Measurements from ENCODE around the gene WRAP73.

Gene WRAP73

DNA sequence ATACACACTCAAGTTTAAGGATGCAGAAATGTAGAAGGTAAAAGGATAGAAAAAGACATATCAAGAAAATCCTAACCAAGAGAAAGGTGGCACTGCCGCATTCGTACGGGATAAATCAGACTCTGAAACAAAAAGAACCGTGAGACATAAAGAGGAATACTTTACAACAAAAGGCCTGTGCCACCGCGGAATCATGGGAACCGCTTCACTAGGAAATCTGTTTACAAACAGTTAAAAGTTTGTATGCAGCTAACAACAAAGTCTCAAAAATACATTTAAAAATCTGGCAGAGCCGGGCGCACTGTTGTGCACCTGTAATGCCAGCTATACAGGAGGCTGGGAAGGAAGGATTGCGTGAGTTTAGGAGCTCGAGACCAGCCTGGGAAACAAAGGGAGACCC is 8.1 kb downstream of the WRAP73 start:
- DNase-seq (ENCODE audit: low read depth in 2 of 2) = no peak
- TF ChIP-seq CTCF (IDR thresholded peaks at IDR 0.05; ENCODE audit: low read depth, low read length) = no peak
- H3K4me3 ChIP-seq (replicated peaks in 1 of 2; ENCODE audit: low read depth in 2 of 2, low read length in 2 of 2) = no peak overlapping the region

DNA sequence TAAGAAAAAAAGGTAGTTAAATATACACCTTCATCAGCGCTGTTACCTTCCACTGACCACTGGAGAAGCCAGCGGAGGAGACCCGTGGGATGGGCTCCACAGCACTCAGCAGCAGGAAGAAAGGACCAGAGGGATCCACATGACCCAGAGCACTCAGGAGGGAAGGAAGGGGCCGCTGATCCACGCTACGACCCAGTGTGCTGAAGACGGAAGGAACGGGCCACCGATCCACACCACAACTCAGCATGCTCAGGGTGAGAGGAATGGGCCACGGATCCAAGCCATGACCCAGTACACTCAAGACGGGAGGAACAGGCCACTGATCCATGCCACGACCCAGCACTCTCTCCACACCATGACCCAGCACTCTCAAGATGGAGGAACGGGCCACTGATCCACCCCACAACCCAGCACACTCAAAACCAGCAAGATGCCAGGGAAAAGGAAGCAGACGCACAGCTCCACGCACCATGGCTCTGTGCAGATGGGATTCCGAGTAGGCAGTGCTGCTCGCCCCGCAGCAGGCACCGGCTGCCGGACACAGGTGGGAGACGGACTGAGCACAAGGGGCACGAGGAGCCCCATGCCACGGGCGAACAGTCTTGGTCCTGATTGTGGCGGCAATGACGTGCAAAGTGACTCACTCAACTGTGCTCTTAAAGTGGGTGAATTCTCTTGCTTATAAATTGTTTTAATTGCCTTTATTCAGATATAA is 8.7 kb downstream of the WRAP73 start:
- H3K4me3 ChIP-seq (replicated peaks in 1 of 2; ENCODE audit: low read depth in 2 of 2, low read length in 2 of 2) = no peak overlapping the region
- no peak for TF ChIP-seq CTCF (IDR thresholded peaks at IDR 0.05; ENCODE audit: low read depth, low read length)
- no peak for DNase-seq (ENCODE audit: low read depth in 2 of 2)

- H3K4me3 ChIP-seq (replicated peaks in 1 of 2; ENCODE audit: low read depth in 2 of 2, low read length in 2 of 2) = no peak overlapping the region
- no peak for TF ChIP-seq CTCF (IDR thresholded peaks at IDR 0.05; ENCODE audit: low read depth, low read length)
- DNase-seq (ENCODE audit: low read depth in 2 of 2) = no peak
Measured at GRCh38 chr1:3640121-3640837, 9.6 kb downstream of the WRAP73 start.

DNA sequence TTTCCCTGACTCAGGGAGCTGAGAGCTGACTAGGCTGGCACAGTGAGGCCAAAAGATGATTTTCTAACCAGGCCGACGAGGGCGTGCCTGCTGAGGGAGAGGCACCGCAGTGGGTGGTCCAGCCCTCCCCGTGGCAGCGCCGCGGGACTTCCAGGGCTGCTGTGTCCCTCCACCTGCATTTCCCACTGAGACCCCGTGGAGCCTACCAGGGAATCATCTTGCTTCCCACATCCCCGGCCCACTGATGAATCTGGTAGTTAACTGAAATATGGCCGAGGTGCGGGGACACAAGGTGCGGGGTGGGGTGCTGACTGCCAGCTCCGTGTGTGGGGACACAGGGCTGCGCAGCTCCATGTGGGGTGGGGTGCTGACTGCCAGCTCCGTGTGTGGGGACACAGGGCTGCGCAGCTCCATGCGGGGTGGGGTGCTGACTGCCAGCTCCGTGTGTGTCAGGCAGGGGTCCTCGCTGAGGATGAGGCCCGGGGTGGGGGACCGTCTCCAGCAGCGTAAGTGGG is 10.4 kb downstream of the WRAP73 start:
- no peak overlapping the region for H3K4me3 ChIP-seq (replicated peaks in 1 of 2; ENCODE audit: low read depth in 2 of 2, low read length in 2 of 2)
- TF ChIP-seq CTCF (IDR thresholded peaks at IDR 0.05; ENCODE audit: low read depth, low read length) = no peak
- DNase-seq (ENCODE audit: low read depth in 2 of 2) = no peak

GRCh38 chr1:3638676-3639075 is 11.2 kb downstream of the WRAP73 start:
- no peak for DNase-seq (ENCODE audit: low read depth in 2 of 2)
- no peak for TF ChIP-seq CTCF (IDR thresholded peaks at IDR 0.05; ENCODE audit: low read depth, low read length)

DNA sequence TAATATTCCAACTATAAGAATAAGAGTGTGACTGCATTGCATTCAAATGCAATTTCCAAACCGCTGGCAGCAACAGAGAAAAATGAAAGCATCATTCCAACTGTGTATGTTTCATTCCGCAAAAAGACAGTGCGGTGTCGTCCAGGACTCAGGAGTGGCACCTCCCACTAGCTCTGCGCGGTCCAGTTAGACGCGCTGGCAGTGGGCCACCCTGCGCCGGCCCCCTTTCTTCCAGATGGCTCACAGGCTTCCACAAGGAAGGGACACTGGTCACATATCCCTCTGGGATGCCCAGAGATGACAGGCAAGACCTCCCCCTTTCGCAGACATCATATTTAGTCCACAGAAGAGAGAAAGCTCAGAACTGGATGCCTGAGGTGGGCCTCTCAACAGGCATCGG is 11.9 kb downstream of the WRAP73 start:
- DNase-seq (ENCODE audit: low read depth in 2 of 2) = no peak
- TF ChIP-seq CTCF (IDR thresholded peaks at IDR 0.05; ENCODE audit: low read depth, low read length) = no peak
- H3K4me3 ChIP-seq (replicated peaks in 1 of 2; ENCODE audit: low read depth in 2 of 2, low read length in 2 of 2) = no peak overlapping the region

More at GRCh38 chr1:3638676-3639075, 11.2 kb downstream of the WRAP73 start:
- no peak overlapping the region for H3K4me3 ChIP-seq (replicated peaks in 1 of 2; ENCODE audit: low read depth in 2 of 2, low read length in 2 of 2)

Data from cardiac fibroblast (primary cell).